NB4 (cell line): ENCODE measurements around the gene CORIN.

Experiments
- POLR2A ChIP-seq: IDR thresholded peaks from 2 replicates; pipeline ENCODE4 v1.6.1; 2011; ENCODE audit warnings: mild to moderate bottlenecking; ENCODE audit not compliant: insufficient read length; ENCODE audit errors: extremely low read depth
- TF ChIP-seq, protein P1 (sequence below): IDR thresholded peaks from one replicate; pipeline ENCODE4 v1.5.1; 2012; ENCODE audit warnings: low read depth, low read length

DNA sequence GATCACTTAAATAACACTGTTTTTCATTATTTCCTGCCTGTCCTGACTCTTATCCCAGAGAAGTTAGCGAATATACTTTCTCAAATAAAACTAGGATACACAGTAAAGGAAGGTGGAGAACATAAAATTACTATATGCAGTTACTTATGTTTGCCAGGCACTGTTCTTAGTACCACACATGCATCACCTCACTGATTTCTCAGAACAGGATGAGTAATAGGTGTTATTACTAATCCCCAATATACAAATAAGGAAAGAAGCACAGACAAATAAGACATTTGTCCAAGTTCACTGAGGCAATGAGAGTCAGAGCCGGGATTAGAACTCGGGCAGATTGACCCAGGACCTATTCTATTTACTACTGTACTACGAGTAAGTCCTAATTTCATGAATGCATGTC lies 91.7 kb downstream of the CORIN start:
- TF ChIP-seq POLR2A: no peak
- TF ChIP-seq, protein P1, sequence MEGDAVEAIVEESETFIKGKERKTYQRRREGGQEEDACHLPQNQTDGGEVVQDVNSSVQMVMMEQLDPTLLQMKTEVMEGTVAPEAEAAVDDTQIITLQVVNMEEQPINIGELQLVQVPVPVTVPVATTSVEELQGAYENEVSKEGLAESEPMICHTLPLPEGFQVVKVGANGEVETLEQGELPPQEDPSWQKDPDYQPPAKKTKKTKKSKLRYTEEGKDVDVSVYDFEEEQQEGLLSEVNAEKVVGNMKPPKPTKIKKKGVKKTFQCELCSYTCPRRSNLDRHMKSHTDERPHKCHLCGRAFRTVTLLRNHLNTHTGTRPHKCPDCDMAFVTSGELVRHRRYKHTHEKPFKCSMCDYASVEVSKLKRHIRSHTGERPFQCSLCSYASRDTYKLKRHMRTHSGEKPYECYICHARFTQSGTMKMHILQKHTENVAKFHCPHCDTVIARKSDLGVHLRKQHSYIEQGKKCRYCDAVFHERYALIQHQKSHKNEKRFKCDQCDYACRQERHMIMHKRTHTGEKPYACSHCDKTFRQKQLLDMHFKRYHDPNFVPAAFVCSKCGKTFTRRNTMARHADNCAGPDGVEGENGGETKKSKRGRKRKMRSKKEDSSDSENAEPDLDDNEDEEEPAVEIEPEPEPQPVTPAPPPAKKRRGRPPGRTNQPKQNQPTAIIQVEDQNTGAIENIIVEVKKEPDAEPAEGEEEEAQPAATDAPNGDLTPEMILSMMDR: no peak
